Activated CD4-positive, alpha-beta T cell treated with anti-CD3 and anti-CD28 coated beads for 4 hours (primary cell): ENCODE measurements around the gene TSPOAP1.
"Not testable (repeated sequence)": the region's sequence is repeated elsewhere in the genome, so short reads cannot be mapped to it uniquely, and the experiment has no call there.

Source experiments
- DNase-seq, 2 donors: peaks; one replicate each; pipeline ENCODE4 v3.0.0-alpha.2; 2020

Gene TSPOAP1

DNA sequence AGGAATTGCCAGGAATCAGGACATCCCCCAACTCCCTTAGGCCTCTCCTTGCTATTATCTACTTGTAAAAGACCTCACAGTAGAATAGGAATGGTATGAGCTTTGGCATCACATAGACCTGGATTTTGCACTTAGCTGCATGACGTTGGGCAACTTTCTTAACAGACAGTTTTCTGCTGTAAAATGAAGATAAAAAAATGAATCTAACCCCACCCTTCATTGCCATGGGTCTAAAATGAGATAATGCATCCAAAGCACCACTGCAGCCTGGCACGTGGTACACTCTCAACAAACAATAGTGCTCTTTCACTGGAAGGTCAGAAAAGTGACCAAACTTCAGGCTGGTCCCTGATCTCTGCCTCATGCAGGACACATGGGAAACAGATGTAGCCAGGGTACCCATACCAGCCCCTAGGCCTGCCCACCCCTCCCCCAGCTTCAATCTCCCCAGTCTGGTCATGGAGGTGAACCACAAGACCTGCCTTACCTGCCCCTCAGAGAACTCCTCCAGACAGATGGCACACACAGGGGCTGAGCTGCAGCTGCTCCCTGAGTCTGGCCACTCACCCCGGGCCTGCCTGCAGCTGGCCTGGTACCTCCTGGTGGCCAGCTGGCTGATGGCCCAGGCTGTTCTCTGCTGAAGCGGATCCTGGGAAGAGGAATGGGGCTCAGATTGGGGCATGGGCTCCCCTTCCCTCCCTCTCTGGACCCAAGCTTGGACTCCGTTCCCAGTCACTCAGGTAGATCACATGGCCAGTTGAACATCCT is 31.9 kb upstream of the TSPOAP1 start:
- DNase-seq: no peak

DNA sequence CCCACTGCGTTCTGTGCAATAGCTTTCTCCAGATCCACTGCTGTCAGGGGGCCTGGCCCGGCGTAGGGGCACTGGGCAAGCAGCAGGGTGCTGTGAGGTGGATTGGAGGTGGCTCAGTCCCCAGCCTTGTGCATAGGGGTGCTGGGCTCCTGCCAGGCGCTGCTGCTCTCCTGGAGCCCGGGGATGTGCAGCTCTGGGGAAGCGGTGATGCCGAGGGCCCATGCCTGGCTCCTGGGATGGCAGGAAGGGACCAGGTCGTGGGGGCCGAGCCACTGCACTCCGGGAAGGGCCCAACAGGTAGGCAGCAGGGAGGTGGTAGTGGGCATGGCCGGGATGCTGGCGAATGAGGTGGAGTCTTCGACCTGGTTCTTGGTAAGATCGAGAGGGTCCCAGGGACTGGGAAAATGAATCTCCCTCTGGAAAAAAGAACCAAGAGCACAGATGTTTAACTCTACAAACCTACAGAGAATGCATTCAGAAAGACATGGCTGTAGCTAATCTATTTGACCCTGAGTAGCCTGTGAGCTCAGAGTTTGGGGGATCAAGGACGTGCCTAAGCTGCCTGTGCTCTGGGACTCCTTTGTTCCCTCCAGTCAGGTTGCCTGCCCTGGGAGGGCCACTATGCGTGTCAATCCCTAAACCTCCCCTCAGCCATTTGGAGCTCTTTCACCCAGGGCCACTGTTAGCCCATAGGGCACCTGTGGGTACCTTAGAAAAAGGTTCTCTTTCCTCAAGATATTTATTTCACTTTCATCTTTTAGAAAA is 30.0 kb upstream of the TSPOAP1 start:
- DNase-seq: no peak

DNA sequence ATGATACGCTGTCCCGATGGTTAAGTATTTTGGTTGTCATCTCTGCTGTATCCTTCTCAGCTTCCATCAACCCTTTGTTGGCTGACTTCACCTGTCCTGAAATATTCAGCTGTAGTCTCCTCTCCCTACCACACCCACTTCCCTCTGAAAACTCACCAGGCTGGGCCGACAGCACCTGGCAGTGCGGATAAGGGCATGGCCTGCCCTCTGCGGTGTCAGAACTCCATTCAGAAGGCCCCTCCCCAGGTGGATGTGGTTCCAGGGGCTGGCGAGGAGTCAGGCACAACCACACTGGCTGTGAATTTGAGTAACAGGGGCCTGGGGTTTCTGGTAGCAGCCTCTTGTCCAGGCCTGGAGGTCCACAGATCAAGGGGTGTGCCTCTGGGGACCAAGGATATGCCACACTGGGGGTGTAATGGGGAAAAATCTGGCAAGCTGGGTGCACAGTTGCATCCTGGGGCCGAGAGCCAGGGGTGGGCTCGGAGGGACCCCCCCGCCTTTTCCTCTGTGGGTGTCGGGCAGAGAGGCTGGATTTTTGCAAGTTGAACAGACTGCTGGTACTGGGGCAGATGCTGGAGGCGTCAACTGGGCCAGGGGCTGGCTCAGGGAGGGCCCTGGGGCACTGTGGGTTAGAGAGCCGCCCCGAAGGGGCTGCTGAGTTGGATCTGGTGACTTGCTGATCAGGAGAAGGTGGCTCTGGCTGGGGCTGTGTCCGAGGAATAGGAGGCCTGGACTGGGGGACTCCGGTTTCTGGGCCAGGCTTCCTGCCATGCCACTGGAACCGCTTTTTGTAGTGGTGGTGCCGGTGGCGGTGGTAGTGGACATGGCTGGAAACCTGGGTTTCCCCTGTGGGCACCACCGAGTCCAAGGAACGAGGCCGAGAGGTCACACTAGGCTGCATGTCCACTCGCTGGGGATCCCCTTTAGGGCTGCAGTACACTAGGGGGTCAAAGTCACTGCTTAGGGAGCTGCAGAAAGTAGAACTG is 29.0 kb upstream of the TSPOAP1 start:
- DNase-seq: no peak

DNA sequence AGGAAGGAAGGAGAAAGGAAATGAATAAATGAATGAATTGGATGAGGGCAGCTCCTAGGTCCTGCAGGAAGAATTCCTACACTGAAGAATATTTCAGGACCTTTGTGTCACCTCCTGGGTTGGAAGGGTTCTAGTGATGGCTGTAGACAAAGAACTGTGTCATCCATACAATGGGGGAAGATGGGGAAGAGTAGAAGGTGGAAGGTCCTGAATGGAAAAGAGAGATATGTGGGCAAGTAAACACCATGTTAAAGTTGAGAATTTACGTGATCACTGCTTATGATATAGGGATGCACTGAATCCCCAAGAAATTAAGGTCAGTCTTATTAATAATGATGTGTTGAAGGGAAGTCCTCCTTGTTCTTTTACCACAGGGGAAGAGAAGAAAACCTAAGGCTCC is 27.6 kb upstream of the TSPOAP1 start:
- DNase-seq: no peak

DNA sequence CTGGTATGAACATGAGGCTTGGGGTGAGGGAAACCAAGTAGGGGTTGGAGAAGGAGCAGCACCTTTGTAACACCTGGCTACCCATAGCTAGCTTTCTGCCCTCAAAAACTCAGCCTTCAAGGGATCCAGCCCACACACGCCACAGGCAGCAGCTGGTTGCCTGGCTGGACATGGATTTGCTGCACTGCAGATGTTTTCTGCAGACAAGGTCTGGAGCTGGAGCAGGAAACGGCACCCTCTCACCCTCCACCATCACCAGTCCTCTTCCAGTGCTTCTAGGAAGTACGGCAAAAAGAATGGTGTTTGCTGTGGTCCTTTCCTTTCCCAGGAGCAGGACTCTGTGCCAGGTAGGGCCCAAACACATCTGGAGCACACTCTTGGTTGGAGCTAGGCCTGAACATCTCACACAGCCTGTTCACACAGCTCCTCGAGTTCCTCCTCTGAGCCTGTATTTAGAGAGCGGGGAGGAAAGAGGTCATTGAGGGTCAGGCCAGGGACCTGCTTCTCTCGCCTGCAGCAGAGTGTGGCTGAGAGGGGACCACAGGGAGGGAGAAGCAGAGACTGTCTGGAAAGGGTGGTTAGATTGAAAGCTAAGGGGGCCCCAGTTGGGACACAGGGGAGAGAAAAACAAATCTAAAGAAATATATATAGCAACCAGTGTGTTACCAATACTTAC is 26.1 kb upstream of the TSPOAP1 start:
- no peak for DNase-seq

DNA sequence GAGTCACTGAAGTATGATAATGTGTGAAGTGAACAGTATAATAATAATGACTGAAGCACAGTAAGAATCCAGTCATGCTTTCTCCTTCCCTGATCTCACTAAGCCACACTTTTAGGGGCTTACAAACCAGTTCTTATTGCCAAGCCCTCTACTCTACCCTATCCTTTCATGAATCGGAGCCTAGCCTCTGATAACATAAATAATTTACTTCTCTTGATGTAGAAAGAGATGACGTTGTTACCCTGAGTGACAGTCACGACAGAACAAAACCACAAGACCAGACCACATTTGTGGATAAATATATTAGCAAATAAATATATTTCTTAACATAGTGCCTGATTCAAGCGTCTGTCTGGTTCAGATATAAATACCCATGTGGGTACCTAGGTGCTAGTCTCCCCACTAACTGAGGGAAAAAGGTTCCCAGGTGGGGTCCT is 24.8 kb upstream of the TSPOAP1 start:
- DNase-seq: no peak

DNA sequence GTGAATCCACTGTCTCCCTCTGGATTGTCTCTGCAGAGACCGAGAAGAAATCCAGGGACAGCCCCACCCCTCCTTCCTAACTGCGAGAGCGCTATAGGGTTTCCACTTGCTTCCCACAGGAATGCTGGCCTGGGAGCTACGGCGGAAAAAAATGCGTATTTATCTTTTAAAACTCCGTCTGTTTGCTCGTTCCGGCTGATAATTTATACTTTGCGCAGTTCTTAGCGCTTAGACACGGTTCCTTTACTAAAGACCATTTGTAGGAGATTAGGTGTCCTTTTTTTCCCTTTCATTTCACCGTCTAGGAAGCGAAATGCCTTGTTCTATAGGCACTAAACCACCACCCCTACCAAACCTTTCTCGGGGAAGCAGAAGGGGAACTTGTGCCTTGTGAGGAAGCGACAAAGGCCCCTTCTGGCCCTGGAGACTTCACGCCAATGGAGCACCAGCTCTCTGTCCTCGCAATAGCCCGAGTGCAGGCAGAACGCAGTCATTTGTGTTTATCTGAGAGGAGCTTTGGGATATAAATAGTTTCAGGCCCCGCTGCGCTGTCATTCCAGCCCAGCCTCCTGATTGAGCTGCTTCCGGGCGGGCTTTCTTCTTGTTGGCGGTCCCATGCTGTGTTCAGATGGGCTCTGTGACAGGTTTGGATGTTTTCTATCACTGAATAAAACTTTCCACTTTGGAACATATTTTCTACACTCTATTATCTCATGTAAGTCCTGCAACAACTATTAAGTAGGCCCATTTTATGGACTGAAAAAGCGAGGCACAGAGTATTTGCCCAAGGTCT is 24.2 kb upstream of the TSPOAP1 start:
- DNase-seq: no peak

DNA sequence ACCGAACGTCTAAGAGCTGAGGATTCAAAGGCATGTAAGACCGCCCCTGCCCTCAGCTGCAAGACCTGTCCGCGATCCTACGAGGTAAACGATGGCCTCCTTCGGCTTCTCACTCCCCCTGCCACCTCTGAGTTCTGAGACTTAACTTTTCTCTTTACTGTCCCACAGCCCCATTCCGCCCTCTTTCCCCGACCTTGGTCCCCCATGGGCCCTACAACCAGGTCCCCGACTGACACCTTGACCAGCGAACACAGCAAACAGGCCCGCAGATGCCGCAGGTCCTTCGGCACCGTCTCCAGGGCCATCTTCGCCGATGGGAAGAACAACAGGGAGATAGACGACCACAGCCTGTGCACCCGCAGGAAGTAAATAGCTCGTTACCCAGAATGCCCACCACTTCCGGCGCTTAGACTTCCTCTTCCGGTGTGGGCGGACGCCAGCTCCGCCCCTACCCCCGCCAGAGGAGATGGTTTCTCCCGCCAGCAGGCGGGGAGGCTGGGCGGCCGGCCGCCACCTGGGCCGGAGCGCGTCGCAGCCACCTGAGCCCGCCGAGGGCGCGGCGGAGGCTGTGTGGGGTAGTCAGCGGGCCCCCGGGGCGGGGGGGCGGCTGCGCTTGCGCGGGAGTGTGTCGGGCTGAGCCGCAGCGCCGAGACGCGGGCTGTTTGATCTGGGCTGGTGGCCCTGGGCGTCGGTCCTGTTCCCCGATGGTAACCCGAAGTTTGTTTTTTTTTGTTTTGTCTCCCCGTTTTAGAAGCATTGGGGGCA is 23.4 kb upstream of the TSPOAP1 start, which contains the start of gene SUPT4H1:
TSS of gene SUPT4H1 (minus strand) at position 371 of the 765 bp plus-strand sequence. CDS start at position 305, 66 bp downstream.
- DNase-seq: peak; percentile 85 to 88

DNA sequence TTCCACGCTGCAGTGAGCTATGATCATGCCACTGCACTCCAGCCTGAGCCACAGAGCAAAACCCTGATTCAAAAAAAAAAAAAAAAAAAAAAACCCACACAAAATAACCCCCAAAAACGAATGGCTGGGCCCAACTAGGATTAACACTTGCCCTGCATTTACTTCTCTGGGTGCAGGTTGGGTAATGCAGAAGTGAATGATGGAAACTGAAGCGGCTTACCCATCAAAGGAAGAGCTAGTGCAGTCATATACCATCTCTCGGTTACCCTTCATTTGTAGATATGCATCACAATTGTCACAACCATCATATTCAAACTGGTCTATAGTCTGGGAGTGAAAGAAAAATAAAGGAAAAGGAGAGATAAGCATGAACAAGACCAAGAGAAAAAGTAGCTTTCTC is 22.6 kb upstream of the TSPOAP1 start:
- no peak for DNase-seq

DNA sequence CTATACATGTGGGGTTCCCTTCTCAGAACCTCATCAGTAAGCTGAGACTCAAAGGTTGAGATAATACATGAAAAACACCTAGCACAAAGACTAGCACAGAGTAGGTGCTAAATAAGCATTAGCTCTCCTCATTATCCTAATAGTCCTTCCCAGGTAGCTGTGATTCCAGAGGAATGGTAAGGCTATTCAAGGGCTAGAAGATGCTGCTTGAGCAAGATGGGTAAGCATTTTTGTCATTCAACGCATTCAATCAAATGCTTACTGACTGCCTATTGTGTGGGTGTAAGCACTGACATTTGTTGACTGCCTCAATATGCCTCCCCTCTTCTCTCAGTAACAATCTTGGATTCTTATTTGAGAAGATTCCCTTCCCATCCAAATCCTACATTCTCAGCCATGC is 19.4 kb upstream of the TSPOAP1 start:
- no peak for DNase-seq

DNA sequence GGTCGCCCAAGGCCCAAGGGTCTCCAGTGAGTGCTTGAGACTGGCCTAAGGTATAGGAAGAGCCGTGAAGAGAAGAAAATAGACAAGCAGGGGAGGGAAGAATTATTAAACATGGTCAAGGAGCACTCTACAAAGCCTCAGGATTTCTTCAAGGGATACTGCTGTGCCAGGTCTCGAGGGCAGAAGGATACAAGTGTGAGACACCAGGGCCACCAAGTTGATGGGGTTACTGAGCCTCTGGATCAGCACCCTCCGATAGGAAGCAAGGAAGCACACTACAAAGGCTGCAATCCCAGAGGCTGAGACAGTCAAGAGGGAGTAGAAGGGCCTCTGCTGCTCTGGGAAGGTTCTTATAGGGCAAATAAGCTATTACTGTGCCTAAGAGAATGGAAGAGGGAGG is 16.9 kb upstream of the TSPOAP1 start:
- no peak for DNase-seq

DNA sequence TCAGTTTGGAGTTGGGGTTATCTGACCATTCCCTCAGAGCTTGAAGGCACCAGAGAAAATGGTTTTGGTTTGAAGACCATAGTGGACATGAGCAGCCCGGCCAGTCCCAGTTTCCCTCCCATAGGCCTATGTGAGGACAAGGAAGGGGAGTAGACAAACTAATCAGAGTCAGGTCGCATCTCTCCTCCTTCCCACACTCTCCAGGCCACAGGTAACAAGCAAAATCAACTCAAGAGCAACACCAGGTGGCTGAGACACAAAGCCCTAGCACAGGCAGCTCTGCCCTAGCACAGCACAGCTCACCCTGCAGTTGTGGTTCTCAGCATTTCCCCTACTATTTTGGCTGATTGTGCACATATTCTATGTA is 16.2 kb upstream of the TSPOAP1 start:
- DNase-seq: peak; percentile 72 to 73

DNA sequence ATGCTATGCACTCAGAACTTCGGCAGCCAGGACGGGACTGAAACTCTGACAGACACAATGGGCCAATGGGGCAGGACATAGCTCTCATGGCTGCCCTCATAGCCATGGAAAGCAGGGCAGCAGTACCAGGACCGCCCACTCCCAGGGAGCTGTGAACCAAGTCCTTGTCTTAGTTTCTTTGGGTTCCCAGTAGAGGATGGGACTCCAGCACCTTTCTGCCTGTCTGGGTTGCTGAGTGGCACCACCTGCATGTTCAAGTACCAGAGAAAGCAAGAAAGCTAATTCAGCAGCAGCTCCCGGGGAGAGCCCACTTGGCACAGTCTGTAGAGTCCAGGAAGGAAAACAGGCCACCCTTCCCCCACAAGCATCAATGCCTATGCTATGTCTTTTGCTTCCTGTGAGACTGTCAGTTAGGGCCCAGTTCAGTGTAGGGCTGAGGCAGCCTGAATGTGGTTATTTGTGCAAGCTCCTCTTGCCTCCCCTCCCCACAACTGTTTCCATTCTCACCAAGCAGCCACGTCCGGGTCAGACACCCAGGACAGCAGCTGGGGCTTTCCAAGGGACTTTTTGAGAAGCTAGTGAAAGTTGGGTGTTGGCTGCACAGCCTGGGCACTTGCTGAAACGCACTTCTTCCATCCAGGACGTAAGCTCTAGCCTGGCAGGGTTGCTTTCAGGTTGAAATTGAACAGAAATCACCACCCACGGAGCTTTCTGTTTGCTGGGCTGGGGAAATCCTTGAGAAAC is 15.6 kb upstream of the TSPOAP1 start:
- DNase-seq: peak; percentile 84 to 91

DNA sequence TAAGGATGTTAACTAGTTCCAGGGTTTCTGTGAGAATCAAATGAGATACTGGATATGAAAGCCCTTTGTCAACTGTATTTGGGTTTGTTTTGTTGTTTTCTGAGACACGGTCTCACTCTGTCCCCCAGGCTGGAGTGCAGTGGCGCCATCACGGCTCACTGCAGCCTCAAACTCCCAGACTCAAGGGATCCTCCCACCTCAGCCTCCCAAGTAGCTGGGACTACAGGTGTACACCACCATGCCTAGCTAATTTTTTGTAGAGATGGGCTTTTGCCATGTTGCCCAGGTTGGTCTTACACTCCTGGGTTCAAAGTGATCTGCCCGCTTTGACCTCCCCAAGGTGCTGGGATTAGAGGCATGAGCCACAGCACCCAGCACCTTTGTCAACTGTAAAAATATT is 14.5 kb upstream of the TSPOAP1 start:
- no peak for DNase-seq

DNA sequence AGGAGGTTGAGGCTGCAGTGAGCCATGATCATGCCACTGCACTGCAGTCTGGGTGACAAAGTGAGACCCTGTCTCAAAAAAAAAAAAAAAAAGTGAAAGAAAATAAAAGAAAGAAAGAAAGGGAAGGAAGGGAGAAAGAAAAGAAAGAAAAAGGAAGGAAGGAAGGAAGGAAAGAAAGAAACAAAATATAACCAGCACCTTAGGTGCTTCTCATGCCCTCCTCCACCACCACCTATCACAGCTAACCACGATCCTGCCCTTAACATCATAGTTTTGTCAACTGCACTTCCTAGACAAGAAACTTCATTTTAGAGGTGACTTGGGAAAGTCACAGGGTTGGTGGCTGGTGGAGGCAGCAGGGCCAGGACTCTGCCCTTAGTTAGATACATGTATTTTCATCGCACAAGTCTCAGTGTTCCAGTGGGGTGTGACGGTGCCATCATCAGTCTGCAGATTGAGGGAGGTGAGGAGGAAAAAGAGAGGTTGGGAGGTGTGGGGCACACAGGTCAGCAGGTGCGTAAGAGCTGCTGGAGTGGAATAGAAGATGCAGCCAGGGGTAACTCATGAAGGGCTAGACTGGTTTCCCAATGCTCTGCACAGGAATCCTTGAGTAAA is 13.4 kb upstream of the TSPOAP1 start:
- no peak for DNase-seq

DNA sequence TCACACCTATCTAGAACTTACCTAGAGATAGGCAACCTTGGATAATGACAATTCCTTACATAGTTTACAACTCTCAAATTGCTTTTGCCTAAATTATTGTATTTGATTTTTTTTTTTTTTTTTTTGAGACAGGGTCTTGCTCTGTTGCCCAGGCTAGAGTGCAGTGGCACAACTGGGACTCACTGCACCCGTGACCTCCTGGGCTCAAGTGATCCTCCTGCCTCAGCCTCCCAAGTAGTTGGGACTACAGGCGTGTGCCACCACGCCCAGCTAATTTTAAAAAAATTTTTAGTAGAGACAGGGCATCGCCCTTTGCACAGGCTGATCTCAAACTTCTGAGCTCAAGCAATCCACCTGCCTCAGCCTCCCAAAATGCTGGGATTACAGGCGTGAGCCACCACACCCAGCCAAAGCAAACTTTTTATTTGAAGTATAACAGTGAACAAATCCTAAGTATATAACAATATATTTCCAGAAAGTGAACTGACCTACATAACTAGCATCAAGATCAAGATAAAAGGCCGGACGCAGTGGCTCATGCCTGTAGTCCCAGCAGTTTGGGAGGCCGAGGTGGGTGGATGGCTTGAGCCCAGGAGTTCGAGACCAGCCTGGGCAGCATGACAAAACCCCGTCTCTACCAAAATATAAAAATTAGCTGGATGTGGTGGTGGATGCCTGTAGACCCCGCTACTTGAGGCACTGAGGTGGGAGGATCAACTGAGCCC is 12.7 kb upstream of the TSPOAP1 start:
- not testable (repeated sequence) for DNase-seq

DNA sequence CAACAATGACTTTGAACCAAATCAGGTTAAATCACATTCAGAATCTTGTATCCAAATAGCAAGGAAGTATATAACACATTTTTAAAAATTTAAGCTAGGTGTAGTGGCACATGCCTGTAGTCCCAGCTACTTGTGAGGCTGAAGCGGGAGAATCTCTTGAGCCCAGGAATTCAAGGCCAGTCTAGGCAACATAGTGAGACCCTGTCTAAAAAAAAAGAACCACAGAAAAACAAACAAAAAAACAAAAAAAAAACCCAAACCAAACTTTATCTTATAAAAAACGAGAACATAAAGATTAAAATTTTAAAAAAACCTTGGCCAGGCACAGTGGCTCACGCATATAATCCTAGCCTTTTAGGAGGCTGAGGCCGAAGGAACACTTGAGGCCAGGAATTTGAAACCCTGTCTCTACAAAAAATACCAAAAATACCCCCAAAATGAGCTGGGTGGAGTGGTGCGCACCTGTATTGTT is 11.8 kb upstream of the TSPOAP1 start:
- DNase-seq: no peak

DNA sequence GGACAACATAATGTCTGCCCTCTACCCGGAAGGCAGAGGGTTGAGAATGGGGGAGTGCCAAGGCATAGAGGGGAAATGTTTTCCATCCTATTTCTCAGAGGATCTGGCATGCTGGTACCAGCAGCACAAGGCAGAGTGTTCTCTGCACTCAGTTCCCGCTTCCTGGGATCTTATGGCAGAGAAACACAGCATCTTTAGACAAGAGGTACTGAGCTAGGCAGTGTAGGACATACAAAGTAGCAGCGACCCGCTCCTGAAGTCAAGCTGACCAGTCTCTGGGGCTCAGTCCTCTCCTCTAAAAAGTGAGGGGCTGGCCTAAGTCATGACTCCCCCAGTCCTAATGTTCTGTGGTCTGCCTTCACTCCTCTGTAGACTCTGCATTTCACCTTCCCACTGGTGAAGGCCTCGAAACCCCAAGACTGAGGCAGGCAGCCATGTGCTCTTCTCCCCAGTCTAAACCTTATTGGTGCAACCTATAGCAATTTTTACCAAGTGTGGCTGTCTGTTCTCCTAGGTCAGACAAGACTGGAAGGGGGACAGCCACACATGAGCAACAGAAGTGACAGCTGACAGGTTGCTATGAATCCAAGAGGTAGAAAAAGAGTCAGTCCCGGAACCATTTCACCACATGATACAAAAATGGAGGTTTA is 11.3 kb upstream of the TSPOAP1 start:
- no peak for DNase-seq
